Stimulated activated CD4-positive, alpha-beta T cell treated with anti-CD3 and anti-CD28 coated beads, Interleukin-15, amount 100 ng/mL, for 1 hour (primary cell): ENCODE results near the gene GPATCH2.
"Not testable (repeated sequence)": the region's sequence is repeated elsewhere in the genome, so short reads cannot be mapped to it uniquely, and the experiment has no call there.

Experiments used
- DNase-seq, 2 donors: peaks; one replicate each; pipeline ENCODE4 v3.0.0-alpha.2; 2020; ENCODE audit warnings: low read depth in 1 of 2, low spot score in 1 of 2

The GPATCH2 gene

GRCh38 chr1:217453816-217454215 lies 177.1 kb downstream of the GPATCH2 start:
- DNase-seq = no peak

GRCh38 chr1:217449370-217449769 lies 181.5 kb downstream of the GPATCH2 start:
- DNase-seq = no peak

GRCh38 chr1:217443845-217444244 lies 187.0 kb downstream of the GPATCH2 start:
- DNase-seq = no peak

GRCh38 chr1:217437376-217437775 lies 193.5 kb downstream of the GPATCH2 start:
- DNase-seq = no peak

GRCh38 chr1:217435204-217435603 lies 195.7 kb downstream of the GPATCH2 start:
- DNase-seq = no peak

GRCh38 chr1:217433664-217434063 lies 197.2 kb downstream of the GPATCH2 start:
- DNase-seq = no peak

- DNase-seq = no peak
These were observed 198.6 kb downstream of the GPATCH2 start for GRCh38 chr1:217432339-217432738.

GRCh38 chr1:217431395-217431794 lies 199.5 kb downstream of the GPATCH2 start:
- DNase-seq = no peak

GRCh38 chr1:217425422-217425821 lies 205.5 kb downstream of the GPATCH2 start:
- no peak for DNase-seq

- no peak for DNase-seq
These were observed 211.7 kb downstream of the GPATCH2 start for GRCh38 chr1:217419194-217419551.

- DNase-seq = no peak
These were observed 212.4 kb downstream of the GPATCH2 start for GRCh38 chr1:217418269-217419193.

GRCh38 chr1:217417363-217417762 lies 213.5 kb downstream of the GPATCH2 start:
- no peak for DNase-seq

- DNase-seq = no peak
These were observed 223.3 kb downstream of the GPATCH2 start for GRCh38 chr1:217407534-217408001.

GRCh38 chr1:217403026-217403720 lies 227.7 kb downstream of the GPATCH2 start:
- no peak for DNase-seq

GRCh38 chr1:217402301-217402700 lies 228.6 kb downstream of the GPATCH2 start:
- DNase-seq = no peak

- no peak for DNase-seq
These were observed 237.0 kb downstream of the GPATCH2 start for GRCh38 chr1:217393896-217394295.

- DNase-seq = no peak
These were observed 238.4 kb downstream of the GPATCH2 start for GRCh38 chr1:217392441-217392840.

GRCh38 chr1:217389895-217390294 lies 241.0 kb downstream of the GPATCH2 start:
- DNase-seq = no peak

- no peak for DNase-seq
These were observed 242.3 kb downstream of the GPATCH2 start for GRCh38 chr1:217388522-217389065.

GRCh38 chr1:217381773-217382172 lies 249.1 kb downstream of the GPATCH2 start:
- not testable (repeated sequence) for DNase-seq

GRCh38 chr1:217379804-217380203 lies 251.1 kb downstream of the GPATCH2 start:
- not testable (repeated sequence) for DNase-seq

GRCh38 chr1:217379336-217379735 lies 251.6 kb downstream of the GPATCH2 start:
- no peak for DNase-seq
